SK-N-SH (cell line): Measurements from ENCODE around the gene SLC17A9. TPM values are rescaled to one million over a fixed set of nuclear protein-coding genes. Genes with fewer than 3 reads are reported as not detected.

Source experiments
- CTCF ChIA-PET: fragments of 300-600, 350-600 bp; formaldehyde crosslinking; extraction: SDS; loops from one replicate; lab custom pipeline; 2021; lab: Yijun Ruan, JAX
- POLR2A ChIA-PET: fragments of 350-600 bp; sonication (Branson Sonifier 250); formaldehyde crosslinking; extraction: SDS; loops from one replicate; lab custom pipeline; 2020; ENCODE audit warnings: antibody characterized with exemption, inconsistent platforms; lab: Yijun Ruan, JAX
- DNase-seq: peaks from one replicate; pipeline ENCODE4 v3.0.0; 2012
- H2AFZ ChIP-seq: fragments of 200-600 bp; sonication (generic); 2 replicates; pipeline ENCODE4 v1.8.1; 2016; ENCODE audit warnings: antibody characterized with exemption, mild to moderate bottlenecking, low read depth
- H3F3A ChIP-seq: fragments of 200-600 bp; sonication (generic); replicated peaks from 2 replicates; pipeline ENCODE3; 2016; ENCODE audit warnings: antibody characterized with exemption, mild to moderate bottlenecking; ENCODE audit not compliant: insufficient read depth
- H3K27ac ChIP-seq, 2 experiments: fragments of 200-500 bp in 1 of 2; fragments of 200-600 bp in 1 of 2; sonication (Bioruptor generic) in 1 of 2; sonication (generic), shearing (Covaris generic) in 1 of 2; 2 replicates each; pipeline versions ENCODE4 v1.5.1 to v1.6.1; 2014 to 2016; ENCODE audit warnings: low read depth in 2 of 2, inconsistent platforms in 1 of 2, low read length in 1 of 2, mild to moderate bottlenecking in 1 of 2, mixed read lengths in 1 of 2
- H3K27me3 ChIP-seq: fragments of 200-600 bp; sonication (generic), shearing (Covaris generic); 2 replicates; pipeline ENCODE4 v1.6.1; 2016; ENCODE audit warnings: mixed run types; ENCODE audit not compliant: insufficient read depth
- H3K36me3 ChIP-seq, 2 experiments: fragments of 200-500 bp in 1 of 2; fragments of 200-600 bp in 1 of 2; sonication (Bioruptor generic) in 1 of 2; sonication (generic) in 1 of 2; replicated peaks in 1 of 2; 2 replicates each; pipeline versions ENCODE3 to v1.5.1; 2014 to 2016; ENCODE audit warnings: low read length in 1 of 2, mild to moderate bottlenecking in 1 of 2; ENCODE audit not compliant: insufficient read depth in 2 of 2, control insufficient read depth in 1 of 2
- H3K4me1 ChIP-seq, 2 experiments: fragments of 200-500 bp in 1 of 2; fragments of 200-600 bp in 1 of 2; sonication (Bioruptor generic) in 1 of 2; sonication (generic), shearing (Covaris generic) in 1 of 2; 2 replicates each; pipeline versions ENCODE4 v1.5.1 to v1.6.1; 2014 to 2016; ENCODE audit warnings: low read depth in 1 of 2, low read length in 1 of 2, mixed run types in 1 of 2; ENCODE audit not compliant: insufficient read depth in 2 of 2, control insufficient read depth in 1 of 2
- H3K4me2 ChIP-seq: fragments of 200-600 bp; sonication (generic), shearing (Covaris generic); 2 replicates; pipeline ENCODE4 v1.6.1; 2017; ENCODE audit warnings: mixed run types
- H3K4me3 ChIP-seq, 2 experiments: fragments of 200-500 bp in 1 of 2; fragments of 200-600 bp in 1 of 2; sonication (Bioruptor generic) in 1 of 2; sonication (generic), shearing (Covaris generic) in 1 of 2; 2 replicates each; pipeline versions ENCODE4 v1.5.1 to v1.8.1; 2014 to 2016; ENCODE audit warnings: low read depth in 2 of 2, inconsistent platforms in 1 of 2, low read length in 1 of 2, mild to moderate bottlenecking in 1 of 2, mixed read lengths in 1 of 2, moderate library complexity in 1 of 2
- H3K79me2 ChIP-seq: fragments of 200-600 bp; sonication (generic); 2 replicates; pipeline ENCODE4 v1.8.1; 2017; ENCODE audit warnings: mild to moderate bottlenecking; ENCODE audit not compliant: insufficient read depth
- H3K9ac ChIP-seq: fragments of 200-600 bp; sonication (generic); 2 replicates; pipeline ENCODE4 v1.6.1; 2017; ENCODE audit warnings: mixed run types
- H3K9me2 ChIP-seq: fragments of 200-600 bp; sonication (generic); 2 replicates; pipeline ENCODE4 v1.6.1; 2017; ENCODE audit warnings: mixed run types
- H3K9me3 ChIP-seq: fragments of 200-600 bp; sonication (generic); 2 replicates; pipeline ENCODE4 v1.6.1; 2017; ENCODE audit warnings: mixed run types, mild to moderate bottlenecking, moderate library complexity
- H4K20me1 ChIP-seq: fragments of 200-600 bp; sonication (generic); 2 replicates; pipeline ENCODE4 v1.6.1; 2017; ENCODE audit warnings: mild to moderate bottlenecking, mixed run types; ENCODE audit not compliant: insufficient read depth
- CTCF ChIP-seq: fragments of 200-600 bp; sonication (generic); IDR thresholded peaks from 2 replicates; pipeline ENCODE4 v1.6.1; 2017; ENCODE audit warnings: antibody characterized with exemption, mild to moderate bottlenecking, moderate library complexity
- EP300 ChIP-seq, 2 experiments: IDR thresholded peaks; 2 replicates each; pipeline versions ENCODE4 v1.4.0 to v1.6.1; 2012; ENCODE audit warnings: borderline replicate concordance in 1 of 2, low read depth in 1 of 2, low read length in 1 of 2
- FOSL2 ChIP-seq: IDR thresholded peaks from 2 replicates; pipeline ENCODE4 v1.4.0; 2012; ENCODE audit warnings: low read depth, mild to moderate bottlenecking, moderate library complexity, borderline replicate concordance
- FOXJ3 ChIP-seq: sonication (generic); formaldehyde crosslinking; IDR thresholded peaks from 2 replicates; pipeline ENCODE4 v1.5.1; 2020; ENCODE audit warnings: mild to moderate bottlenecking, missing genetic modification reagents
- FOXM1 ChIP-seq: IDR thresholded peaks from 2 replicates; pipeline ENCODE4 v1.4.0; 2012; ENCODE audit warnings: low read depth, mild to moderate bottlenecking
- GABPA ChIP-seq: IDR thresholded peaks from 2 replicates; pipeline ENCODE4 v1.4.0; 2012; ENCODE audit warnings: low read depth, mild to moderate bottlenecking
- GATA2 ChIP-seq: sonication (generic); formaldehyde crosslinking; IDR thresholded peaks from 2 replicates; pipeline ENCODE4 v1.5.0; 2020; ENCODE audit warnings: mild to moderate bottlenecking, missing genetic modification reagents
- JUND ChIP-seq: IDR thresholded peaks from 2 replicates; pipeline ENCODE4 v1.4.0; 2012
- NFIC ChIP-seq: IDR thresholded peaks from 2 replicates; pipeline ENCODE4 v1.4.0; 2012; ENCODE audit warnings: borderline replicate concordance
- NRF1 ChIP-seq: IDR thresholded peaks from 2 replicates; pipeline ENCODE4 v1.6.1; 2012; ENCODE audit warnings: low read depth, mild to moderate bottlenecking, low read length
- RCOR1 ChIP-seq: fragments of 150-350 bp; IDR thresholded peaks from 2 replicates; pipeline ENCODE4 v1.6.1; 2017; ENCODE audit warnings: antibody characterized with exemption, low read length
- RFX5 ChIP-seq: IDR thresholded peaks from 2 replicates; pipeline ENCODE4 v1.6.1; 2012; ENCODE audit warnings: mild to moderate bottlenecking, improper control_type of control experiment, low read length
- RXRA ChIP-seq: IDR thresholded peaks from 2 replicates; pipeline ENCODE4 v1.4.0; 2012; ENCODE audit warnings: low read depth, mild to moderate bottlenecking, borderline replicate concordance
- SIN3A ChIP-seq: IDR thresholded peaks from 2 replicates; pipeline ENCODE4 v1.6.1; 2012; ENCODE audit warnings: low read depth, mild to moderate bottlenecking, low read length, moderate library complexity, borderline replicate concordance
- TCF12 ChIP-seq: IDR thresholded peaks from 2 replicates; pipeline ENCODE4 v1.4.0; 2012
- WGBS: methylation state at CpG from one replicate; pipeline ENCODE4 v1.1.6; 2017; ENCODE audit warnings: low lambda C conversion rate; 5-methylcytosine and 5-hydroxymethylcytosine counted together
- polyA plus RNA-seq, 3 experiments: library from polyadenylated mRNA; depleted of rRNA; stranded (reverse); fragments of >200 nt; gene quantifications; 2 replicates each; pipeline ENCODE4 v1.2.3, GENCODE V29; 2012
- TF ChIP-seq, protein P1 (sequence below): IDR thresholded peaks from 2 replicates; pipeline ENCODE4 v1.4.0; 2012; ENCODE audit warnings: low read depth
- TF ChIP-seq, protein P2 (sequence below): fragments of 150-350 bp; IDR thresholded peaks from 2 replicates; pipeline ENCODE4 v1.6.1; 2017; ENCODE audit warnings: antibody characterized with exemption, low read length, low read depth, borderline replicate concordance

The SLC17A9 gene
- polyA plus RNA-seq, 1 of the 3 experiments (the other 2 are of a cell fraction): not detected

- no peak for TF ChIP-seq TCF12
- TF ChIP-seq FOXJ3: no peak
- no peak for TF ChIP-seq GATA2 (CRISPR knock-in tag)
- no peak for TF ChIP-seq FOSL2
- TF ChIP-seq SIN3A: no peak
- TF ChIP-seq RFX5: no peak
Measured at GRCh38 chr20:62970307-62971210, 18.1 kb downstream of the SLC17A9 start (continued).

DNA sequence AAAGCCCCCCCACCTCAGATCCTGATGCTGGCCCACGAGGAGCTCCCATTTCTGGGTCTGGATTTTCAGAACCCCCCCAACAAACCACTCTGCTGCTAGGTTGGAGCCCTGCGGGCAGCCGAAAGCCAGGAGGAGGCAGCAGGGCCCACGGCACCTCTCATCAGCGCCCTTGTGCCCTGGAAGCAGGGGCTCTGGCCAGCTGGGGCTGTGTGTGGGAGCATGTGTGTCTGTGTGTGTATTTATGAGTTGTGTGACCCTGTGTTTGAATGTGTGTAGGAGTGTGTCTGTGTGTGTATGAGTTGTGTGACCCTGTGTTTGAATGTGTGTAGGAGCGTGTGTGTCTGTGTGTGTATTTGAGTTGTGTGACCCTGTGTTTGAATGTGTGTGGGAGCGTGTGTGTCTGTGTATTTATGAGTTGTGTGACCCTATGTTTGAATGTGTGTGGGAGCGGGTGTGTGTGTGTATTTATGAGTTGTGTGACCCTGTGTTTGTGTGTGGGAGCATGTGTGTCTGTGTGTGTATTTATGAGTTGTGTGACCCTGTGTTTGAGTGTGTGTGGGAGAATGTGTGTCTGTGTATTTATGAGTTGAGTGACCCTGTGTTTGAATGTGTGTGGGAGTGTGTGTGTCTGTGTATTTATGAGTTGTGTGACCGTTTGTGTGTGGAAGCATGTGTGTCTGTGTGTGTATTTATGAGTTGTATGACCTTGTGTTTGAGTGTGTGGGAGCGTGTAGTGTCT, 18.9 kb downstream of the SLC17A9 start:
- 60% methylated on average over 5 of the region's 10 CpGs for whole genome bisulfite sequencing
- H3K9ac ChIP-seq: no peak overlapping the region
- TF ChIP-seq SIN3A (no peak), NFIC (no peak), FOSL2 (no peak), RCOR1 (no peak), GATA2 (CRISPR knock-in tag) (no peak), EP300 (IDR thresholded peaks at IDR 0.05; ENCODE audit: borderline replicate concordance in 1 of 2, low read depth in 1 of 2, low read length in 1 of 2) (no peak), JUND (no peak), NRF1 (no peak), FOXJ3 (no peak), RXRA (no peak), CTCF (no peak), FOXM1 (no peak), GABPA (no peak)
- TF ChIP-seq, protein P1, sequence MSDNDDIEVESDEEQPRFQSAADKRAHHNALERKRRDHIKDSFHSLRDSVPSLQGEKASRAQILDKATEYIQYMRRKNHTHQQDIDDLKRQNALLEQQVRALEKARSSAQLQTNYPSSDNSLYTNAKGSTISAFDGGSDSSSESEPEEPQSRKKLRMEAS: no peak
- TF ChIP-seq, protein P2, sequence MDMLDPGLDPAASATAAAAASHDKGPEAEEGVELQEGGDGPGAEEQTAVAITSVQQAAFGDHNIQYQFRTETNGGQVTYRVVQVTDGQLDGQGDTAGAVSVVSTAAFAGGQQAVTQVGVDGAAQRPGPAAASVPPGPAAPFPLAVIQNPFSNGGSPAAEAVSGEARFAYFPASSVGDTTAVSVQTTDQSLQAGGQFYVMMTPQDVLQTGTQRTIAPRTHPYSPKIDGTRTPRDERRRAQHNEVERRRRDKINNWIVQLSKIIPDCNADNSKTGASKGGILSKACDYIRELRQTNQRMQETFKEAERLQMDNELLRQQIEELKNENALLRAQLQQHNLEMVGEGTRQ: no peak
- no peak overlapping the region for H3K27ac ChIP-seq
- no peak overlapping the region for H3K4me3 ChIP-seq
- no peak overlapping the region for H3K4me2 ChIP-seq
- H3F3A ChIP-seq: no peaks in the 10 kb centered on the region
- H2AFZ ChIP-seq: no peak overlapping the region
- POLR2A ChIA-PET: no interaction called here
- H4K20me1 ChIP-seq: 0 out of 2 replicates have a peak, but pooled peaks cover 3% of the 10 kb centered on the region
- H3K9me2 ChIP-seq: no peaks in the 10 kb centered on the region
- H3K27me3 ChIP-seq: peaks cover 39% of the 10 kb centered on the region
- H3K79me2 ChIP-seq: no peaks in the 10 kb centered on the region
- no peak for DNase-seq
- no peaks in the 10 kb centered on the region for H3K9me3 ChIP-seq
- H3K4me1 ChIP-seq: peaks cover 0 to 3% of the 10 kb centered on the region in 2 experiments; a peak in 1 of 4 replicates
- CTCF ChIA-PET: interaction anchor here (0.9 to 2.3 kb wide), 12 partner anchors 8 to 206 kb away, joined by 3 to 24 read pairs (median 4); no protein-coding TSS in a partner anchor
- no peaks in the 10 kb centered on the region for H3K36me3 ChIP-seq
